Body of pancreas (tissue), 4 donors: ENCODE results near the gene TPK1.

Source experiments
- POLR2A ChIP-seq, 3 donors: fragments of 450-650 bp; IDR thresholded peaks; one replicate each; pipeline ENCODE4 v1.6.1; 2016; ENCODE audit warnings: antibody characterized with exemption in 3 of 3, mild to moderate bottlenecking in 2 of 3
- TF ChIP-seq, protein P1 (sequence below), 7 experiments: fragments of 450-650 bp in 4 of 7; fragments of 200-600 bp in 3 of 7; sonication (generic) in 3 of 7; IDR thresholded peaks; one replicate each; pipeline ENCODE4 v1.5.1; 2016 to 2019; ENCODE audit warnings: antibody characterized with exemption in 7 of 7

GRCh38 chr7:144650439-144650838, 185.4 kb downstream of the TPK1 start:
- TF ChIP-seq POLR2A (IDR thresholded peaks at IDR 0.05) = no peak
- TF ChIP-seq, protein P1, sequence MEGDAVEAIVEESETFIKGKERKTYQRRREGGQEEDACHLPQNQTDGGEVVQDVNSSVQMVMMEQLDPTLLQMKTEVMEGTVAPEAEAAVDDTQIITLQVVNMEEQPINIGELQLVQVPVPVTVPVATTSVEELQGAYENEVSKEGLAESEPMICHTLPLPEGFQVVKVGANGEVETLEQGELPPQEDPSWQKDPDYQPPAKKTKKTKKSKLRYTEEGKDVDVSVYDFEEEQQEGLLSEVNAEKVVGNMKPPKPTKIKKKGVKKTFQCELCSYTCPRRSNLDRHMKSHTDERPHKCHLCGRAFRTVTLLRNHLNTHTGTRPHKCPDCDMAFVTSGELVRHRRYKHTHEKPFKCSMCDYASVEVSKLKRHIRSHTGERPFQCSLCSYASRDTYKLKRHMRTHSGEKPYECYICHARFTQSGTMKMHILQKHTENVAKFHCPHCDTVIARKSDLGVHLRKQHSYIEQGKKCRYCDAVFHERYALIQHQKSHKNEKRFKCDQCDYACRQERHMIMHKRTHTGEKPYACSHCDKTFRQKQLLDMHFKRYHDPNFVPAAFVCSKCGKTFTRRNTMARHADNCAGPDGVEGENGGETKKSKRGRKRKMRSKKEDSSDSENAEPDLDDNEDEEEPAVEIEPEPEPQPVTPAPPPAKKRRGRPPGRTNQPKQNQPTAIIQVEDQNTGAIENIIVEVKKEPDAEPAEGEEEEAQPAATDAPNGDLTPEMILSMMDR (IDR thresholded peaks at IDR 0.05) = no peak
